ENCODE results near the gene SHROOM3.

GRCh38 chr4:76487621-76488020 is 52.6 kb downstream of the SHROOM3 start:
- TF ChIP-seq TAF1 (IDR thresholded peaks at IDR 0.05; ENCODE audit: low read depth) (no peak), CTCF (IDR thresholded peaks at IDR 0.05; ENCODE audit: poor library complexity, severe bottlenecking) (no peak), EZH2 (IDR thresholded peaks at IDR 0.05; ENCODE audit: borderline replicate concordance, insufficient read depth, low read length, poor library complexity, severe bottlenecking) (no peak), EP300 (conservative IDR thresholded peaks at IDR 0.05; ENCODE audit: poor library complexity, severe bottlenecking) (no peak), MXI1 (conservative IDR thresholded peaks at IDR 0.05; ENCODE audit: poor library complexity, severe bottlenecking) (no peak), POLR2AphosphoS5 (IDR thresholded peaks at IDR 0.05) (no peak), REST (IDR thresholded peaks at IDR 0.05; ENCODE audit: borderline replicate concordance) (no peak), RAD21 (conservative IDR thresholded peaks at IDR 0.05) (no peak)

Measured in neural cell (in vitro differentiated cells).